ENCODE measurements around the gene OR8B4. TPM values are rescaled to one million over a fixed set of nuclear protein-coding genes. Genes with fewer than 3 reads are reported as not detected.
"Not testable (repeated sequence)": the region's sequence is repeated elsewhere in the genome, so short reads cannot be mapped to it uniquely, and the experiment has no call there.

The OR8B4 gene
- total RNA-seq, 1 donor from 2014 or later, result not detected

- no peak for DNase-seq (ENCODE audit: low read depth)
Observed at GRCh38 chr11:124409906-124410305, 14.8 kb downstream of the OR8B4 start.

- no peak for DNase-seq (ENCODE audit: low read depth)
Observed at GRCh38 chr11:124405581-124405980, 19.1 kb downstream of the OR8B4 start.

- not testable (repeated sequence) for DNase-seq (ENCODE audit: low read depth)
Observed at GRCh38 chr11:124403186-124403585, 21.5 kb downstream of the OR8B4 start.

- DNase-seq (ENCODE audit: low read depth), result peak; percentile 81
Observed at GRCh38 chr11:124402326-124402922, 22.2 kb downstream of the OR8B4 start.

GRCh38 chr11:124398924-124399323 is 25.7 kb downstream of the OR8B4 start, which contains the start of gene OR8B3:
OR8B3 (minus strand) TSS chr11:124399024; CDS start chr11:124397351, 1,673 bp downstream.
- no peak for DNase-seq (ENCODE audit: low read depth)

GRCh38 chr11:124396847-124397246 is 27.8 kb downstream of the OR8B4 start:
- DNase-seq (ENCODE audit: low read depth), result not testable (repeated sequence)

- DNase-seq (ENCODE audit: low read depth), result no peak
Observed at GRCh38 chr11:124394408-124394807, 30.3 kb downstream of the OR8B4 start.

- no peak for DNase-seq (ENCODE audit: low read depth)
Observed at GRCh38 chr11:124384399-124384798, 40.3 kb downstream of the OR8B4 start, which contains the start of gene OR8B2. OR8B2 (minus strand) TSS chr11:124384499; CDS start chr11:124383343, 1,156 bp downstream.

- not testable (repeated sequence) for DNase-seq (ENCODE audit: low read depth)
Observed at GRCh38 chr11:124382857-124383256, 41.8 kb downstream of the OR8B4 start.

- no peak for DNase-seq (ENCODE audit: low read depth)
Observed at GRCh38 chr11:124380585-124380984, 44.1 kb downstream of the OR8B4 start.

GRCh38 chr11:124376280-124376679 is 48.4 kb downstream of the OR8B4 start:
- no peak for DNase-seq (ENCODE audit: low read depth)

Other genes starting within 250 kb of the OR8B4 start
- gene OR10D3, start 241.5 kb downstream of the OR8B4 start, total RNA-seq, result not detected in 2 replicates
- not detected in 2 replicates for gene OR8G1, start 183.8 kb downstream of the OR8B4 start, total RNA-seq
- gene OR8G5, start 168.5 kb downstream of the OR8B4 start, total RNA-seq, result not detected in 2 replicates
- gene OR8D1, start 110.9 kb downstream of the OR8B4 start, total RNA-seq, result not detected in 2 replicates
- gene OR8D2, start 104.7 kb downstream of the OR8B4 start, total RNA-seq, result not detected in 2 replicates
- not detected in 2 replicates for gene OR8B2, start 40.4 kb downstream of the OR8B4 start, total RNA-seq
- not detected in 2 replicates for gene OR8B3, start 25.8 kb downstream of the OR8B4 start, total RNA-seq
- not detected in 2 replicates for gene OR8B8, start 20.8 kb upstream of the OR8B4 start, total RNA-seq
- gene OR8B12, start 118.8 kb upstream of the OR8B4 start, total RNA-seq, result not detected in 2 replicates
- gene OR8A1, start 145.1 kb upstream of the OR8B4 start, total RNA-seq, result not detected in 2 replicates
- gene PANX3, start 186.6 kb upstream of the OR8B4 start, total RNA-seq, result not detected in 2 replicates
- gene TBRG1, start 198.0 kb upstream of the OR8B4 start, total RNA-seq, result 21.7 and 23.8 TPM in 2 replicates
- 14.4 and 14.8 TPM in 2 replicates for gene SIAE, start 248.9 kb upstream of the OR8B4 start, total RNA-seq
- 4.6 and 7.7 TPM in 2 replicates for gene SPA17, start 249.0 kb upstream of the OR8B4 start, total RNA-seq